Measurements from ENCODE around the gene CBX5. TPM values are rescaled to one million over a fixed set of nuclear protein-coding genes. Genes with fewer than 3 reads are reported as not detected.

The CBX5 gene
- total and polyA plus RNA-seq, 9 of the 15 experiments (the other 6 are each of a cell fraction or from before 2014, with no cell fraction given): 32.6 to 102 (median 59.2) TPM

DNA sequence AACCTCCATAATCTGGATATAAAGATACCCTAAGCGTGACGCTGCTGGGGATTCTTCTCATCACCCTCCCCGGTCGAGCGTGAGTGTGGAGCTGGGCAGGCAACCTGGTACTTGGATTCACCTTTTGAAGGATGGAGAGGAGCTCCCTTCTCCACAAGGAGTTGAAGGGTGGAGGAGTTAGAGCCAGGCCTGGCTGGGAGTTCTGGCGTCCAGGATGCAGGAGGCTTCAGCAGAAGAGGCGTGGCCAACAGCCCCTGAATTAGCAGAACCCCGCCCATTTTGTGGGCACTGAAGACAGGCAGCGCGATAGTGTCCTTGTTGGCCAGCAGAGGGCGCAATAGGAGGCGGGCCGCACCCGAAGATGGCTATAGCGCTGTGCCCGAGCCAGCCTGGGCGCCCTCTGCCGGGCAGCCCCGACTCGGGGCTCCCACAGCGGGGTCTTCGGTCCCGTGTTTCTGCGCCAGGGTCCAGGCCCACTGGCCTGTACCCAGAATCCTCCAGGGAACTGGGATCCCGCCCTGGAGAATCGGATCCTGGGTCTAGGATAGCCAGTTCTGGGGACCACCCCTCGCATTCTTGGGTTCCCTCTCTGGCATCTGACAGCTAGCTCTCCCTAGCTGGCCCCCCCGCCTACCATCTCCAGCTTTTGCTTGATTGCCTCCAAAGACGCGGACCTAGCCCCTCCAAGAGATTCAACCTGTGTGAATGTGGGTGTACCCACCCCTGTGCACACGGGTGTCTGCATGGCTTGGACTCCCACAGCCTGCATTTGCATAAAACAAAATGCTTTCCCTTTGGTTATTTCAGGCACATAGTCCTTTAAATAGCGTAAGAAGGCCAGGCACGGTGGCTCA is 65.1 kb downstream of the CBX5 start (continued):
- TF ChIP-seq, protein P1, sequence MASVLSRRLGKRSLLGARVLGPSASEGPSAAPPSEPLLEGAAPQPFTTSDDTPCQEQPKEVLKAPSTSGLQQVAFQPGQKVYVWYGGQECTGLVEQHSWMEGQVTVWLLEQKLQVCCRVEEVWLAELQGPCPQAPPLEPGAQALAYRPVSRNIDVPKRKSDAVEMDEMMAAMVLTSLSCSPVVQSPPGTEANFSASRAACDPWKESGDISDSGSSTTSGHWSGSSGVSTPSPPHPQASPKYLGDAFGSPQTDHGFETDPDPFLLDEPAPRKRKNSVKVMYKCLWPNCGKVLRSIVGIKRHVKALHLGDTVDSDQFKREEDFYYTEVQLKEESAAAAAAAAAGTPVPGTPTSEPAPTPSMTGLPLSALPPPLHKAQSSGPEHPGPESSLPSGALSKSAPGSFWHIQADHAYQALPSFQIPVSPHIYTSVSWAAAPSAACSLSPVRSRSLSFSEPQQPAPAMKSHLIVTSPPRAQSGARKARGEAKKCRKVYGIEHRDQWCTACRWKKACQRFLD (CRISPR knock-in tag; IDR thresholded peaks at IDR 0.05): no peak
- TF ChIP-seq, protein P2, sequence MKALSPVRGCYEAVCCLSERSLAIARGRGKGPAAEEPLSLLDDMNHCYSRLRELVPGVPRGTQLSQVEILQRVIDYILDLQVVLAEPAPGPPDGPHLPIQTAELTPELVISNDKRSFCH (CRISPR knock-in tag; IDR thresholded peaks at IDR 0.05): no peak
- TF ChIP-seq, protein P2 (tag; IDR thresholded peaks at IDR 0.05): no peak
- TF ChIP-seq, protein P3, sequence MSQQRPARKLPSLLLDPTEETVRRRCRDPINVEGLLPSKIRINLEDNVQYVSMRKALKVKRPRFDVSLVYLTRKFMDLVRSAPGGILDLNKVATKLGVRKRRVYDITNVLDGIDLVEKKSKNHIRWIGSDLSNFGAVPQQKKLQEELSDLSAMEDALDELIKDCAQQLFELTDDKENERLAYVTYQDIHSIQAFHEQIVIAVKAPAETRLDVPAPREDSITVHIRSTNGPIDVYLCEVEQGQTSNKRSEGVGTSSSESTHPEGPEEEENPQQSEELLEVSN (IDR thresholded peaks at IDR 0.05; ENCODE audit: borderline replicate concordance in 1 of 2, extremely low read depth in 1 of 2, insufficient read depth in 1 of 2, insufficient read length in 1 of 2, low read depth in 1 of 2, low read length in 1 of 2, poor library complexity in 1 of 2, severe bottlenecking in 1 of 2): no peak
- TF ChIP-seq, protein P4, sequence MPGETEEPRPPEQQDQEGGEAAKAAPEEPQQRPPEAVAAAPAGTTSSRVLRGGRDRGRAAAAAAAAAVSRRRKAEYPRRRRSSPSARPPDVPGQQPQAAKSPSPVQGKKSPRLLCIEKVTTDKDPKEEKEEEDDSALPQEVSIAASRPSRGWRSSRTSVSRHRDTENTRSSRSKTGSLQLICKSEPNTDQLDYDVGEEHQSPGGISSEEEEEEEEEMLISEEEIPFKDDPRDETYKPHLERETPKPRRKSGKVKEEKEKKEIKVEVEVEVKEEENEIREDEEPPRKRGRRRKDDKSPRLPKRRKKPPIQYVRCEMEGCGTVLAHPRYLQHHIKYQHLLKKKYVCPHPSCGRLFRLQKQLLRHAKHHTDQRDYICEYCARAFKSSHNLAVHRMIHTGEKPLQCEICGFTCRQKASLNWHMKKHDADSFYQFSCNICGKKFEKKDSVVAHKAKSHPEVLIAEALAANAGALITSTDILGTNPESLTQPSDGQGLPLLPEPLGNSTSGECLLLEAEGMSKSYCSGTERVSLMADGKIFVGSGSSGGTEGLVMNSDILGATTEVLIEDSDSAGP (CRISPR knock-in tag; IDR thresholded peaks at IDR 0.05): peak; percentile 42; the same call in 1 of the 2 replicates
- TF ChIP-seq ZNF780A (CRISPR knock-in tag; IDR thresholded peaks at IDR 0.05) (no peak), ZNF282 (CRISPR knock-in tag; IDR thresholded peaks at IDR 0.05) (no peak), MAFF (IDR thresholded peaks at IDR 0.05; ENCODE audit: low read length) (no peak), KAT8 (IDR thresholded peaks at IDR 0.05; ENCODE audit: low read depth) (no peak), MCM3 (IDR thresholded peaks at IDR 0.05) (no peak), SMARCA4 (IDR thresholded peaks at IDR 0.05) (0 out of 2 replicates have a peak, but pooled peaks have one; percentile 15)
- TF ChIP-seq, protein P5, sequence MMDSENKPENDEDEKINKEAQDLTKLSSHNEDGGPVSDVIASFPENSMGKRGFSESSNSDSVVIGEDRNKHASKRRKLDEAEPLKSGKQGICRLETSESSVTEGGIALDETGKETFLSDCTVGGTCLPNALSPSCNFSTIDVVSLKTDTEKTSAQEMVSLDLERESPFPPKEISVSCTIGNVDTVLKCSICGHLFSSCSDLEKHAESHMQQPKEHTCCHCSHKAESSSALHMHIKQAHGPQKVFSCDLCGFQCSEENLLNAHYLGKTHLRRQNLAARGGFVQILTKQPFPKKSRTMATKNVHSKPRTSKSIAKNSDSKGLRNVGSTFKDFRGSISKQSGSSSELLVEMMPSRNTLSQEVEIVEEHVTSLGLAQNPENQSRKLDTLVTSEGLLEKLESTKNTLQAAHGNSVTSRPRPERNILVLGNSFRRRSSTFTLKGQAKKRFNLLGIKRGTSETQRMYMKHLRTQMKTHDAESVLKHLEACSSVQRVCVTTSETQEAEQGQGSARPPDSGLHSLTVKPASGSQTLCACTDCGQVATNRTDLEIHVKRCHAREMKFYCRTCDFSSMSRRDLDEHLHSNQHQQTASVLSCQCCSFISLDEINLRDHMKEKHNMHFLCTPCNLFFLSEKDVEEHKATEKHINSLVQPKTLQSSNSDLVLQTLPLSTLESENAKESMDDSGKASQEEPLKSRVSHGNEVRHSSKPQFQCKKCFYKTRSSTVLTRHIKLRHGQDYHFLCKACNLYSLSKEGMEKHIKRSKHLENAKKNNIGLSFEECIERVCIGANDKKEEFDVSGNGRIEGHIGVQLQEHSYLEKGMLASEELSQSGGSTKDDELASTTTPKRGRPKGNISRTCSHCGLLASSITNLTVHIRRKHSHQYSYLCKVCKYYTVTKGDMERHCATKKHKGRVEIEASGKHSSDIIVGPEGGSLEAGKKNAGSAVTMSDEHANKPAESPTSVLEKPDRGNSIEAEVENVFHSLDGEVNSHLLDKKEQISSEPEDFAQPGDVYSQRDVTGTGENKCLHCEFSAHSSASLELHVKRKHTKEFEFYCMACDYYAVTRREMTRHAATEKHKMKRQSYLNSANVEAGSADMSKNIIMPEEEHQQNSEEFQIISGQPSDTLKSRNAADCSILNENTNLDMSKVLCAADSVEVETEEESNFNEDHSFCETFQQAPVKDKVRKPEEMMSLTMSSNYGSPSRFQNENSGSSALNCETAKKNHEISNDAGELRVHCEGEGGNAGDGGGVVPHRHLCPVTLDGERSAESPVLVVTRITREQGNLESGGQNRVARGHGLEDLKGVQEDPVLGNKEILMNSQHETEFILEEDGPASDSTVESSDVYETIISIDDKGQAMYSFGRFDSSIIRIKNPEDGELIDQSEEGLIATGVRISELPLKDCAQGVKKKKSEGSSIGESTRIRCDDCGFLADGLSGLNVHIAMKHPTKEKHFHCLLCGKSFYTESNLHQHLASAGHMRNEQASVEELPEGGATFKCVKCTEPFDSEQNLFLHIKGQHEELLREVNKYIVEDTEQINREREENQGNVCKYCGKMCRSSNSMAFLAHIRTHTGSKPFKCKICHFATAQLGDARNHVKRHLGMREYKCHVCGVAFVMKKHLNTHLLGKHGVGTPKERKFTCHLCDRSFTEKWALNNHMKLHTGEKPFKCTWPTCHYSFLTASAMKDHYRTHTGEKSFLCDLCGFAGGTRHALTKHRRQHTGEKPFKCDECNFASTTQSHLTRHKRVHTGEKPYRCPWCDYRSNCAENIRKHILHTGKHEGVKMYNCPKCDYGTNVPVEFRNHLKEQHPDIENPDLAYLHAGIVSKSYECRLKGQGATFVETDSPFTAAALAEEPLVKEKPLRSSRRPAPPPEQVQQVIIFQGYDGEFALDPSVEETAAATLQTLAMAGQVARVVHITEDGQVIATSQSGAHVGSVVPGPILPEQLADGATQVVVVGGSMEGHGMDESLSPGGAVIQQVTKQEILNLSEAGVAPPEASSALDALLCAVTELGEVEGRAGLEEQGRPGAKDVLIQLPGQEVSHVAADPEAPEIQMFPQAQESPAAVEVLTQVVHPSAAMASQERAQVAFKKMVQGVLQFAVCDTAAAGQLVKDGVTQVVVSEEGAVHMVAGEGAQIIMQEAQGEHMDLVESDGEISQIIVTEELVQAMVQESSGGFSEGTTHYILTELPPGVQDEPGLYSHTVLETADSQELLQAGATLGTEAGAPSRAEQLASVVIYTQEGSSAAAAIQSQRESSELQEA (IDR thresholded peaks at IDR 0.05; ENCODE audit: low read depth): no peak
